BLaER1 (cell line): ENCODE data around the gene PDZD7.
"Not testable (repeated sequence)": the region's sequence is repeated elsewhere in the genome, so short reads cannot be mapped to it uniquely, and the experiment has no call there.

ENCODE experiments used
- H3K27ac ChIP-seq: shearing (Covaris generic); formaldehyde crosslinking; 2 replicates; pipeline ENCODE4 v1.8.1; 2022
- H3K27me3 ChIP-seq: shearing (Covaris generic); formaldehyde crosslinking; 2 replicates; pipeline ENCODE4 v1.8.1; 2022
- H3K36me3 ChIP-seq: shearing (Covaris generic); formaldehyde crosslinking; 2 replicates; pipeline ENCODE4 v1.8.1; 2022
- H3K4me1 ChIP-seq: shearing (Covaris generic); formaldehyde crosslinking; 2 replicates; pipeline ENCODE4 v1.8.1; 2022
- H3K4me2 ChIP-seq: shearing (Covaris generic); formaldehyde crosslinking; 2 replicates; pipeline ENCODE4 v1.8.1; 2022
- H3K4me3 ChIP-seq: shearing (Covaris generic); formaldehyde crosslinking; 2 replicates; pipeline ENCODE4 v1.8.1; 2022
- H3K9ac ChIP-seq: shearing (Covaris generic); formaldehyde crosslinking; 2 replicates; pipeline ENCODE4 v1.8.1; 2022
- H3K9me3 ChIP-seq: shearing (Covaris generic); formaldehyde crosslinking; 2 replicates; pipeline ENCODE4 v1.8.1; 2022
- H4K20me1 ChIP-seq: shearing (Covaris generic); formaldehyde crosslinking; 2 replicates; pipeline ENCODE4 v1.8.1; 2022
- Cebpa-rat ChIP-seq: shearing (Covaris generic); IDR thresholded peaks from 2 replicates; pipeline ENCODE4 v1.8.1; 2022

Gene PDZD7

DNA sequence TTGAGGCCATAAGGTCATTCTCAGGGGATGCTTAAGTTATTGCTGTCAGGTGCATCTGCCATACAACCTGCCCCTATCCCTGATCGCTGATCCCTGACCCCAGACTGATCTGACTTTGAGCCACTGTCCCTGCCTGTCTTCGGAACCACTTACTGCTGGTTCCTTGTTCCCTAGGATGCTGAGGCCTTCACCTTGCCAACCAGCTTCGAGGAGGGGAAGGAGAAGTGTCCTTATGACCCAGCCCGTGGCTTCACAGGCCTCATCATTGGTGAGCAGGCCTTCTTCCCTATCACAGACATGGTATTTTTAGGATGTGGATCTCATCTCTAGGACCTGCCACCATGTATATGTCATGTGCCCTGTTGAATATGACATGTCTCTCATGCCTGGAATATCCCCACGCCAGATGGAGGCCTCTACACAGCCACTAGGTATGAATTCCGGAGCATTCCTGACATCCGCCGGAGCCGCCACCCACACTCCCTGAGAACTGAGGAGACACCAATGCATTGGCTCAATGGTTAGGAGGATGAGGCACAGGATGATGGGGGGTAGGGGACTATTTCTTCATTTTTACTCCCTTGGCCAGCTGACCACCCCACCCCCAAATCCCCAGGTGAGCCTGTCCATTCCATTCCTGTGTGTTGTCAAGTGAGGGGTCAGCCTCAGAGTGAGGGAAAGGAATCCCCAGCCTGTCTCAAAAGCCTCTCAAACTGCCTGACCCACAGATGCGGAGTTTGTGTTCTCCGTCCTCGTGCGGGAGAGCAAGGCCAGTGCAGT, 52.6 kb downstream of the PDZD7 start:
- Histone ChIP-seq H3K27ac (no peak overlapping the region), H3K27me3 (no peaks in the 10 kb centered on the region), H3K9ac (no peak overlapping the region), H4K20me1 (peaks cover 10% of the 10 kb centered on the region), H3K4me1 (no peaks in the 10 kb centered on the region), H3K9me3 (no peaks in the 10 kb centered on the region), H3K36me3 (peaks cover 60% of the 10 kb centered on the region), H3K4me2 (no peak overlapping the region), H3K4me3 (no peak overlapping the region)
- no peak for TF ChIP-seq Cebpa-rat

DNA sequence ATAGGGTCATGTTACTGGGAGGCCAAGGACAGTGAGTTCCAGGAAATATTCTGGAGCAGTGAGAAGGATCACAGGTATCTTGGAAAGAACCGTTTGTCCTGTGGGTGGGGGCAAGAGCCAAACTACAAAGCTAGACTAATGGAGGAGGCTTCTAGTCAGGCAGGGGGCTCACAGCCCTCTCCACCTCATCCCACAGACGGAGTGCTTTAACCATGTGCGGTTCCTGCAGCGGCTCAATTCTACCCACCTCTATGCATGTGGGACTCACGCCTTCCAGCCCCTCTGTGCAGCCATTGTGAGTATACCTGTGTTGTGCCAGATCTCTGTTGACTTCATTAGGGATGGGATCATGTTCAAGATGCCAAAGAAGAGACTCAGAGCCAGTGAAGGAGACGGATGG, 53.5 kb downstream of the PDZD7 start:
- no peak overlapping the region for H3K27ac ChIP-seq
- H3K4me3 ChIP-seq = no peak overlapping the region
- no peaks in the 10 kb centered on the region for H3K4me1 ChIP-seq
- H4K20me1 ChIP-seq = peaks cover 10% of the 10 kb centered on the region
- peaks cover 51% of the 10 kb centered on the region for H3K36me3 ChIP-seq
- TF ChIP-seq Cebpa-rat = no peak
- H3K9ac ChIP-seq = no peak overlapping the region
- H3K27me3 ChIP-seq = no peaks in the 10 kb centered on the region
- no peaks in the 10 kb centered on the region for H3K9me3 ChIP-seq
- no peak overlapping the region for H3K4me2 ChIP-seq

DNA sequence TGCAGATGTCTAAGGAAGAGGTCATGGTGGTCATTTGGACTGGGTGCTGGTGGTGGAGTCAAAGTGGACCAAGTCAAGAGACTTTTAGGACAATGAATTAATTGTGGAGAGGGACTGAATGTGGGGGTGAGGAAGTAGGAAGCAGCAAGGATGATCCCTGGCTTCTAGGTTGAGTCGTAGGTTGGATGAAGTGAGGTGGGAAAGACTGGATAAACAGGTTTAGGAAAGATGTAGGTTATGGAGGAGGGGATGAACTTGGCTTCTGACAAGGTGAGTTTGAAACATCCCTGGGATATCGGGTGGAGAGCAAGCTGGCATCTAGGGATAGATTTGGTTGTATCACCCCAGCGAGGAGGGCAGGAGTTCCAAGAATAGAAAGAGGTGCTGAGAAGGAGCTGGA, 54.0 kb downstream of the PDZD7 start:
- no peak for TF ChIP-seq Cebpa-rat
- Histone ChIP-seq H3K9ac (no peak overlapping the region), H3K36me3 (peaks cover 46% of the 10 kb centered on the region), H3K27me3 (no peaks in the 10 kb centered on the region), H3K4me1 (no peaks in the 10 kb centered on the region), H3K4me2 (no peak overlapping the region), H3K4me3 (no peak overlapping the region), H3K9me3 (no peaks in the 10 kb centered on the region), H4K20me1 (peaks cover 10% of the 10 kb centered on the region), H3K27ac (no peak overlapping the region)

DNA sequence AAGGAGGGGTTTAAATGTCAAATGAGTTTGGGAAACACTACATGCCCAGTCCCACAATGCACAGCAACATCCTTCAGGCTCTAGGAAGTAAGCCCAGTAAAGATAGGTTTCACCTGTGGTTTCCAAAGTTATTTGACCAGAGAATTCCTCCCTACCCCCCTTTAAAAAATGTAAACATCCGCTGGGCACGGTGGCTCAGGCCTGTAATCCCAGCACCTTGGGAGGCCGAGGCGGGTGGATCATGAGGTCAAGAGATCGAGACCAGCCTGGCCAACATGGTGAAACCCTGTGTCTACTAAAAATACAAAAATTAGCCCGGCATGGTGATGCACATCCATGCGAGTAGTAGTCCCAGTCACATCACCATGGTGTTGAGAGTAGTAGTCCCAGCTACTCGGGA, 55.5 kb downstream of the PDZD7 start:
- not testable (repeated sequence) for H3K27me3 ChIP-seq, H3K9me3 ChIP-seq, H3K4me2 ChIP-seq, H3K27ac ChIP-seq, H3K4me3 ChIP-seq, H3K4me1 ChIP-seq, H4K20me1 ChIP-seq, H3K9ac ChIP-seq
- peaks cover 31% of the 10 kb centered on the region for H3K36me3 ChIP-seq

DNA sequence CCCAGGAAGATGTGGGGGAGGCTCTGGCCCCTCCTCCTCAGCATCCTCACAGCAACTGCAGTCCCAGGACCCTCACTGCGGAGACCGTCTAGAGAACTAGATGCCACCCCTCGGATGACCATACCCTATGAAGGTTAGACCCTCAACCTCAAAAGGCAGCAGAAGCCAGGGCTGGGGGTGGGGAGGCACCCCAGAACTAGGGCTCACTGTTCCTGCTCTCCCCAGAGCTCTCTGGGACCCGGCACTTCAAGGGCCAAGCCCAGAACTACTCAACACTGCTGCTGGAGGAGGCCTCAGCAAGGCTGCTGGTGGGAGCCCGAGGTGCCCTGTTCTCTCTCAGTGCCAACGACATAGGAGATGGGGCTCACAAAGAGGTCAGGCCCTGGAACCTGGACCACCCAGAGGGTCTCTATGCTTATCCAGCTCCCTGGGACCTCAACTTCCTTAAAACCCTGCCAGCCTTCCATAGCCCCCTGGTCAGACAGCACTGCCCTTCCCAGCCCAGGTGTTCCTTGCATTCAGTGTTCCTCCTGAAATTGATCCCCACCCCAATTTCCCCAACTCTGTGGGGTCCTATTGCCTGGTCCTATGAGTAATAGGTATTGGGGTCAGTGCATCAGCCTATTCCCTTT, 57.9 kb downstream of the PDZD7 start:
- Histone ChIP-seq H3K27ac (no peak overlapping the region), H3K9ac (no peak overlapping the region)

DNA sequence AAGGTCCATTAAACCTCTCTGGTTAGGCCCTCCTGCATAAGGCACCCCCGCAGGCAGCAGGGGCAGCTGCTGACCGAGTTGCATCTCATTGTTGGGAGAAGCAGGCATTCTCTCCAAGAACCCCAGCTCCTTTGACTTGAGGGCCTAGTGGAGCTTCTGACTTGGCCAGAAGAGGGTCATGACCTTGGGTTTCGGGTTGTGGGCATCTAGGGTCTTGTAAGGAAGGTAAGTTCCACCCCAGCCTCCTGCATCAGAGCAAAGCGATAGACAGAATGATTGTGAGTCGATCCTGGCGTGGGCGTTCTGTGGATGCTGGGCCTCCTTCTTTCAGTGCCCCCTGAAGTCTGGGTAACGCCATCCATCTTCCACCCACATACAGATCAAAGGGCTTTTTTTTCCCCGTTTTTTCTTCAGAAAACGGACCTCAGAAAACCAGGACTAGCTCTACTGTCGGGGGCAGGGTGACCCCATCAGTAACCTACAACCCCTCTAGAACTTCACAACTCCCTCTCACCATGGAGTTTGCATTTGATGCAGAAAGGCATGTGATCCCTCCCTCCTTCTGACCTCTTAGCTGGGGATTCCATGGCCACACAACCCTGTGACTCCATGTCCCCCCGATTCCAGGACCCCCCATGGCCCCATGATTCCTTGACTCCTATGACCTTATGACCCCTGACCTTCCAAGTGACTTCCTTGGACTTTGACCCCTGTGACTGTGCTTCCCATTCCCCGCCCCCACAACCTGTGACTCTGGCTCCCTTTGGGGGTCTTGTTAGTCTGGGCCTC, 58.6 kb downstream of the PDZD7 start:
- Histone ChIP-seq H4K20me1 (peaks cover 3% of the 10 kb centered on the region; the same call in 1 of the 2 replicates), H3K4me3 (no peak overlapping the region), H3K9ac (no peak overlapping the region), H3K27ac (no peak overlapping the region), H3K36me3 (peaks cover 2% of the 10 kb centered on the region; the same call in 1 of the 2 replicates), H3K4me2 (no peak overlapping the region), H3K27me3 (no peaks in the 10 kb centered on the region), H3K4me1 (peaks cover 16% of the 10 kb centered on the region), H3K9me3 (no peaks in the 10 kb centered on the region)
- TF ChIP-seq Cebpa-rat = no peak

More for the DNA sequence above, 57.9 kb downstream of the PDZD7 start:
- Histone ChIP-seq H3K4me2 (no peak overlapping the region), H3K9me3 (no peaks in the 10 kb centered on the region), H3K36me3 (peaks cover 8% of the 10 kb centered on the region; the same call in 1 of the 2 replicates), H3K4me3 (no peak overlapping the region), H3K27me3 (no peaks in the 10 kb centered on the region), H4K20me1 (peaks cover 10% of the 10 kb centered on the region), H3K4me1 (peaks cover 16% of the 10 kb centered on the region)
- no peak for TF ChIP-seq Cebpa-rat

DNA sequence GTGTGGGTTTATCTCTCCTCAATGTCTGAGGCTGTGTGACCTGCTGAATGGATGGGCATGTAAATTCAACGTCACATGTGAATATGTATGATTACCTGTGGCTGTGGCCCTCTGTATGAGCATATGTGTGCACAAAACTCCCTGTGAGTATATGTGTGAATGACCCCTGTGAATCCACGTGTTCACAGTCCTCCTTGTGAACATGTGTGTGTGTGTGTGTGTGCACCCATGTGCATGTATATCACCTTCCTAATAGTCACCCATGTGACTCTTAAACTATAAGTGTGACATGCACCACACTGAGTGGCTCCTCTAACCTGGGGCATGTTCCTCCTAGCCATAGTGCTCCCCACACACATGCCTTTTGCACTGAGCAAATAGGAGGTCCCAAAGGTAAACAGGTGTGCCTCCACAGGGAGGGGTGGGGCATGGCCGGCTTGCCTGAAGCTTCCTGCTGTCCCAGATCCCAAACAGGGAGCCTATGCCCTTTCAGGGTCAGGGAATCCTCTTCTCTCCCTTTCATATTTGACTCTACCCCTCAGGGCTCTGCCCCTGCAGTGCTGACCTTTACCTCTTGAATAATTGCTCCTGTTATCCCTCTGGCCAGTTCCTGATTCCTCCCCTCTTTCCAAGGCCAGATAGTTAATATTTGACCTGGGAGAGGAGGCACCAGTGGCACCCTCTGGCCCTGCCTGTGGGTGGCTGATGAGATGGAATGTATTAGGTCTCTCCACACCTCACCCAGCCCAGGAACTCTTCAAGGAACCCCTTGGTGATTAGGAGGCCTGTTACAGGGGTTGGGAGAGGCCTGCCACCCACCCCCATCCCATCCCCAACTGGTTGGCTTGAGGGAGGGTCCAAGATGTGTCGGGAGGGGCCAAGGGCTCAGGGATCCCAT, 59.8 kb downstream of the PDZD7 start:
- Histone ChIP-seq H3K9ac (no peak overlapping the region), H3K27ac (no peak overlapping the region), H3K4me3 (no peak overlapping the region), H3K4me2 (no peak overlapping the region), H4K20me1 (no peaks in the 10 kb centered on the region), H3K36me3 (peaks cover 10% of the 10 kb centered on the region; the same call in 1 of the 2 replicates), H3K4me1 (peaks cover 16% of the 10 kb centered on the region), H3K27me3 (no peaks in the 10 kb centered on the region), H3K9me3 (no peaks in the 10 kb centered on the region)
- no peak for TF ChIP-seq Cebpa-rat

DNA sequence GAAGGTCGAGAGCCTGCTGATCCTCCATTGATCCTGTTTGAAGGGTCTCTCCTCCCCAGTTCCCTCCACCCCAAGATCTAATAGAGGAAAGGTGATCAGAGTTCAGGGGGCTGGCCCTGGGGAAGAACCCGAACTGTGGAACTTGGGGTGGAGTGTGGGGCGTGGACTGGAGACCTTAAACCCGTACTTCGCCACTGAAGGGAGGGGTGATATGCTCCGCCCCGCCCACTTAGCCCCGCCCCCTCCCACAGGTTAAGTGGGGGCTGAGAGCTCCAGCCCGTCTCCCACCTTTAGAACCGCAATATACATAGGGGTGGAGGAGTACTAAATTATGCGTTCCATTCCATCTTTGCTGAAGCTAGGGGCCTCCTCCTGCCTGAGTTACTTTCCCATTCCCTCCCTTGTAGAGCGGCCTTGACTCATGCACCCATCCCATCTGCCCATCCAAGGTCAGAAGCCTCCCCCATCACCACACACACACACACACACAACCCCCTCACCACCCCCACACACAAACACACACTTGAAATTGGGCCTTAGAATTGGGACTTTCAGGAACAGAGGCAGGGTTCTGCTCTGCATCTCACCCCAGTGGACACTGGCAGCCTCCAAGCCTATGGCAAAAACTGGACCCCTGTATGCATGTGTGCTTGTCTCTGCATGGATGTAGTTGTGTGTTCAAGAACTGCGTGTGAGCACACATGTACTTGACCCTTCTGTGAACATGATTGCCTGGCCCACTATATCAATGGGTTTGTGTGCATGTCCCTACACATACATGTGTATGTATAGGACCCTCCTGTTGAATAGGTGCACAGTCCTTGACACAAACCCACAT, 60.6 kb downstream of the PDZD7 start:
- Histone ChIP-seq H3K9ac (peak overlapping the region; percentile 76), H3K4me1 (peaks cover 16% of the 10 kb centered on the region), H3K27me3 (no peaks in the 10 kb centered on the region), H3K27ac (no peak overlapping the region), H3K4me3 (peak overlapping the region; percentile 74), H3K36me3 (peaks cover 17% of the 10 kb centered on the region), H4K20me1 (no peaks in the 10 kb centered on the region), H3K4me2 (peak overlapping the region; percentile 100), H3K9me3 (no peaks in the 10 kb centered on the region)
- no peak for TF ChIP-seq Cebpa-rat
